SH-SY5Y (cell line): ENCODE data around the gene IRF2.

ENCODE experiments used
- GATA2 ChIP-seq: IDR thresholded peaks from 2 replicates; pipeline ENCODE4 v1.6.1; 2011; ENCODE audit warnings: mild to moderate bottlenecking, low read depth, low read length
- GATA3 ChIP-seq: IDR thresholded peaks from 2 replicates; pipeline ENCODE4 v1.6.1; 2011; ENCODE audit warnings: low read depth, mild to moderate bottlenecking, low read length, moderate library complexity

Gene IRF2

GRCh38 chr4:184404047-184404446, 70.3 kb downstream of the IRF2 start:
- TF ChIP-seq GATA3 (no peak), GATA2 (no peak)

DNA sequence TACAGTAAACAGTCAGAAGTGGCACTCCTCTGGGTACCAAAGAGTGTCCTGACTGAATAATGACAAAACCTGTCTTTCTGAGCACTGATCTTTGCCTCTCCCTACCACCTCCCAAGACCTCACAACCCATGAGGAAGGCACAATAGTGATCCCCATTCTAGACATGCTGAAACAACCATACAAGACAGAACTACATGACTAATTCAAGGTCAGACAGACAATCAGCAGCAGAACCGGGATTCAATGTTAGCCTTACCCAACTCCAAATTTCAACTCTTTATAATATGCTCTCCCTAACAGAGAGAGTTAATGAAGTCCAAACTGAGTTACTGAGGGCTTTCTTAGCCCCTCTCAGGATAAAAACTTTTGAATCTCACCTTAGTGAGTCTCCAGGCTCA, 71.0 kb downstream of the IRF2 start:
- TF ChIP-seq GATA3 (no peak), GATA2 (no peak)

GRCh38 chr4:184402740-184403383, 71.5 kb downstream of the IRF2 start:
- TF ChIP-seq GATA2 (no peak), GATA3 (no peak)

DNA sequence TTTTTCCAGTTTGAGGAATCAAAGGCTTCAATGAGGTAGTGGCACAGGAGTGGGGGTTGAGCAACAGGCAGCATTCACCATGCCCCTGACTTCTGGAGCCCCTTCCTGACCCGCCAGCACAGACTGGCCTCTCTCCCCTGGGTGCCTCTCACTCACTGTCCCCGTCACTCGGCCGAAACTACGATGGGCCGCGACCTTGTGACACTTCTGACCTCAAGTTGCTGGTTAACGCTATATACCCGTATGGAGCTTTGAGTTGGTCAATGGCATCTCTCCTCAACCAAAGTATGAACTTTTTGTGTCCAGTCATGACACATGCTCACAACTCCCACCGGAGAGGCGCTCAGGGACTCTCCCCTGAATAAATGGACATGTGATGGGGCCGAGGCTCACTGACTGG, 72.1 kb downstream of the IRF2 start:
- TF ChIP-seq GATA2 (no peak), GATA3 (no peak)

DNA sequence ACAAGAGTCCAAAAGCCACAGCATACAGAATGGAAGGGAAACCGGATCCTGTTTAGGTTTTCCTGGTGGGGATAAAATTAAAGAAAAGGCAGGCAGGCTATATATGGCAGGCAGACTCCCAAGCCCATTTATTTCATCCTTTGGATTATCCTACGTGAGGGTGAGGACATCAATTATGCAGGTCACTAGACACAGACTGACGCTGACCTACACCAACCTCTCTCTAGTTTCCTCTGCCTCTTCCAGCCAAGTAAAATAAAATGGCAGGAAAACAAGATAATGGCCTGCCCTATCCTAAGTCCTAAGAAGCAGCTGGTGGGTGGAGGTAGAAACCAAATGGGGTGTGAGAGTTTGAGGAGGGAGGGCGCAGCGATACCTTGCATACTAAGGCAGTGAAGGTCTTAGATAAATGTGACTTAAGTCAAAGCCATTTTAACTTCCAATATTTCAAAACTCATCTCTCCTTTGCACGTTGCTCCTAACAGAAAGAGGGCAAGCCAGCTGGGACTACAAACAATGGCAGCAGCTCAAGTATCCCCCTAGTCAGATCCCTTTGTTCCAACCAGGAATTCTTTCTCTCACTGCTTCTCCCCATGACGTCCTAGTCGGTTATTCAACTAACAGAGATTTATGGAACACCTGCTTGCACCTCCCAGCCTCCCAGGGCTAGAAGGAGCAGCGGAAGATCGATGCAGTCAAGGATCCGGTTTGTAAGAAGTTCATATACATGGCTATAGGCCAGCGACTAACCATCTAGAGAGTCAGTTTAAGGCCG, 72.8 kb downstream of the IRF2 start:
- TF ChIP-seq GATA2 (no peak), GATA3 (no peak)

GRCh38 chr4:184400891-184401290, 73.5 kb downstream of the IRF2 start:
- TF ChIP-seq GATA3 (no peak), GATA2 (no peak)

DNA sequence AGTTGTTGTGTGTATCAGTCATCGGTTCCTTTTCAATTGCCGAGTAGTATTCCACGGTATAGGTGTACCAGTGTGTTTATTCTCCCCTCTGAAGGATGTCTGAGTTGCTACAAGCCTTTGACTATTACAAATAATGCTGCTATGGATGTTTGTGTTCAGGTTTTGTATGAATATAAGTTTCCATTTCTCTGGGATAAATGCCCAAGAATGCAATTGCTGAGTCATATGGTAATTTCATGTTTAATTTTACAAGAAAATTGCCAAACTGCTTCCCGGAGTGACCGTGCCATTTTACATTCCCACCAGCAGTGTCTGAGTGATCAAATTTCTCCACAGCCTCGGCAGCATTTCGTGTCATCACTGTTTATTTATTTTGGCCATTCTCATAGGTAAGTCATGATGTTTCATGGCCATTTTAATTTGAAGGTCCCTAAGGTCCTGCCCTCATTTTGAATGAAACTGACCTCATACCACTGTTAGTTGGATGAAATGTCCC, 73.9 kb downstream of the IRF2 start:
- TF ChIP-seq GATA2 (no peak), GATA3 (no peak)

DNA sequence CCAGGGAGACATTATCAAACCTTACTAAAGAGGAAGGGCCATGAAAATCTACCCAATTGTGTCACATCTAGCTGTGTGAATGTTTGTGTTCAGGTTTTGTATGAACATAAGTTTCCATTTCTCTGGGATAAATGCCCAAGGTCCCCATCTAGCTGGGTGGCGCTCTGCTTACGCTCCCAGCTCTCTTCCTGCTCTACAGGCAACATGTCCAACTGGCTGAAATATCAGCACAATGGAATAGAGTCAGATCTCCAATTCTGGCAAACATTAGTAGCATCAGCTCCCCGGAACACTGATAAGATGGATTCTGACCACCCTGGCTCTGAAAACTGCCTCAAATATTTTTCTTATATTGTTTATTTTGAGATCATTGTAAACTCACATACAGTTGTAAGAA, 74.8 kb downstream of the IRF2 start:
- no peak for TF ChIP-seq GATA3
- no peak for TF ChIP-seq GATA2

DNA sequence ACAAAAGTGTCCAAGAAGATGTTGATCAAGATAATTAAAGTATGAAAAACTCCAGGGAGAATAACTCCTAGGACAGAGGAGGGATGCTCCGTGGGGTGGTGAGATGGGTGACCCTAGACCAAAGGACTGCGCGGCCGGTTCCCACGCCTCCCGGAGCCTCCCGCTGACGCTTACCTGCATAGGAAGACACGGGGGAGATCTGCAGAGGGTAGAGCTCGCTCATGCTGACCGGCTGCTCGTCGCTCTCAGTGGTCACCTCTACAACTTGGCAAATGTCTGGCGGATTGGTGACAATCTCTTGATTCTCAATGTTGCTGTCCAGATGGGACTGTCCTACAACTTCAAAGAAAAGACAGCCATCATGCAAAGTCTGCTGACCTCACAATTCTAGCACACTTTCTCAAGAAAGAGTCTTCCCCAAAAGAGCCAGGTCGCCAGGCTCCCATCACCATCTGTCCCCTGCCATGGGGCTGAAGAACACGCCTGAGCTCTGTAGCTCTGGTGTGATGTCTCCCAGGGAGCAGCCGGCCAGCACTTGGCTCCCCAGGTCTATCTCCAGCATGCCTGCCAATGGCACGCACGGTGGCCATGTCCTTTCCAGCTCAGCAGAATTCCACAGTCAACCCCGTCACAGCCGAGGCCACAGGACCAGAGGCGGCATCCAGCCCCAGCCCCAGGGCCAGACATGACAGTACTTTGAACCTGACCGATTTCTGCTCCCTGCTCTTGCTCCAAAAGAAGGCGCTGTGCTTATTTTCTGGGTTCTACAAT, 75.4 kb downstream of the IRF2 start:
- TF ChIP-seq GATA3 (no peak), GATA2 (no peak)

DNA sequence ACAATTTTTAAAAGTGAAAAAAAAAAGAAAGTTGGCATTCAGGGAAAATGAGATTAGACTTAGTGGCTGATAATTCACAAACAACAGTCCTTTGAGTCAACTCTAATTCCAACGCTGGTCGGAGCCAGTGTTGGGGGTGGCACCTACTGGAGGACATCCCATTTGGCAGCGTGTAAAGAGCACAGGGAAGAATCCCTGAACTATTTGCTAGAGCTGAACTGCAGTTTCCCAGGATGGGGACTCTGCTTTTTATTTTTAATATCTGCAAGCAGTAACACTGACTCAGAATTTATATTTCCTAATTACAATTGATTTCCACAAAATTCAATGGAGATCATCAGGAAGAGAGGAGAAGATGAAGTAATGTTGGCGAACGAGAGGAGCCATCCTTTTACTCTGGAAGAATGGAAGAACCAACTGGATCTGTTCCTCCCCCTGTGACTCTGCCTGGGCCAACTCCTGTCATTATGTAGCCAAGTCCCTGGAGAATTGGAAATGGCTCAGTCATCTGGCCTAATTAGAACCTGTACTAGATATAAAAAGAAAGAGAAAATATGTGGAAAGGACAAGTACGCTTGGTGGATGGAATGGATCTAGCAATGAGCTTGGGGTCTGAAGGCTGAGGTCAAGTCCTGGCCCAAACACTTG, 76.7 kb downstream of the IRF2 start:
- TF ChIP-seq GATA2: no peak
- TF ChIP-seq GATA3: no peak

DNA sequence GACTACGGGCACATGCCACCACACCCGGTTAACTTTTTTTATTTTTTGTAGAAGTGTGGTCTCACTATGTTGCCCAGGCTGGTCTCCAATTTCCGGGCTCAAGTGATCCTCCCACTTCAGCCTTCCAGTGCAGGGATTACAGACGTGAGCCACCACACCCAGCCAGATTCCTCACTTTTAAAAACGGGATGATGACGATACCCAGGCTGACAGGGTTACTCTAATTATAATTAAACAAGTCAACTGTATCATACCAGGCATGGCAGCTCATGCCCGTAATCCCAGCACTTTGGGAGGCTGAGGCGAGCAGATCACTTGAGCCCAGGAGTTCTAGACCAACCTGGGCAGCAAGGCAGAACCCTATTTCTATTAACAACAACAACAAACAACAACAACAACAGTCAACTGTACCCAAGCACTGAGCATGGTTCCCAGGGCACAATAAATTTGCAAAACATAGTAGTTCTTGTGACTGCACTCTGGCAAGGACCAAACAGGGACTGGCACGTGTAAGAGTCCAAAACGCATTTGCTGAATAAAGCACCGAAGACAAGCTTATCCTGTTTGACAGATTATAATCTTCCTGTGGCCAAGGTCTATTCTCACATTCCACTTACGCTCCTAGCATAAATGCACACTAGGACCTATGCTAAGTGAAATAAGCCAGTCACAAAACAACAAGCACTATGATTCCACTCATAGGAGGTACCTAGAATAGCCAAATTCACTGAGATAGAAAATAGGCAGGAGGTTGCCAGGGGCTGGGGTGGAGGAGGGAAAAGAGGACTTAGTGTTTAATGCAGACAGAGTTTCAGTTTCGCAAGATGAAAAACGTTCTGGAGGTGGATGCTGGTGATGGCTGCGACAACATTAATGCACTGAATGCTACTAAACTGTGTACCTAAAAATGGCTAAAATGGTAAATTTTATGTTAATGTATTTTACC, 77.5 kb downstream of the IRF2 start:
- no peak for TF ChIP-seq GATA3
- TF ChIP-seq GATA2: no peak

DNA sequence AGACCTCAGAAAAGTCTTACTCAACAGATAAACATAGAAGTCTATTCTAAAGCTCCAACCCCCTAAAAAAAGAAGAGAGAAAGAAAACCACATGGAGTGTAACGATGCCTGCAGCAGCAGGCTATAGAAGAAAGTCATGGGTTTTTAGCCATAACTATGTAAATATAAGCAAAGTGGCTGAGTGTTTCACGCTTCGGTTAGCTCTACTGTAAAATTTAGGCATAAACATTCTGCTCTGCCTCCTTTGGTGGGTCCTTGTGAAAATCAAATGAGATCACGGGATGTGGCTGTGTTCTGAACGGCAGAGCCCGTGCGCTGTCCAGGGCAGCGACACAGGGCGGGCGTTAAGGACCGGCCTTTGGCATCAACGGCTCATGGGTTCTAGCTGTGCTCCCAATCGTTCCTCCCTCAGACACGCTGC, 78.4 kb downstream of the IRF2 start:
- TF ChIP-seq GATA3: no peak
- TF ChIP-seq GATA2: no peak

DNA sequence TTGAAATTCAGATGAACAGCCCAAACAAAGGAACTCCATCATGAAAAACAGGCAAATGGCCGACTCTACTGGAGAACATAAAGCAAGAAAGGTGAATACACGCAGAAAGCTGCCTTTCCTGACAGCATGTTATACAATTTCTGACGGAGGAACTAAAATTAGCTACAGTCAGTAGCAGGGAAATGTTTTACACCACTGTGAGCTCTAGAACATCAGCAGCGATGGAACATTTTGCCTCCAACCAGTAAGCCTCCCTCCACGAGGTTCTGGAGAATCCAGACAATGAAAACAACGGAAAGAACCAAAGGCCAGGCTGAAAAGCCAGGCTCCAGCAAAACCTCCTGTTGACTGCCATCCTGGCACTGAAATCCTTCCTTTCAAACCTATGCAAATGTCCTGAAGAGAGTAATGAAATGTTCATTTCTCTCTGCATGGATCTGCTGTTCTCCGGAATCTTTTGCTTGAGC, 78.9 kb downstream of the IRF2 start:
- TF ChIP-seq GATA2 (no peak), GATA3 (no peak)
